ENCODE data around the gene HSPB6. TPM values are rescaled to one million over a fixed set of nuclear protein-coding genes. Genes with fewer than 3 reads are reported as not detected.

HSPB6 gene
- total and polyA plus RNA-seq, 4 donors, result 2.7 to 17.7 (median 5.6) TPM

GRCh38 chr19:35727956-35728706 lies 28.7 kb downstream of the HSPB6 start:
- no peak for DNase-seq (ENCODE audit: low spot score)
- Histone ChIP-seq H3K27ac (ENCODE audit: low read depth in 1 of 2, low read length in 2 of 2) (no peak overlapping the region), H3K27me3 (ENCODE audit: control insufficient read depth in 4 of 4, insufficient read depth in 4 of 4, low read length in 3 of 4) (no peaks in the 10 kb centered on the region), H3K4me1 (ENCODE audit: control insufficient read depth in 4 of 4, insufficient read depth in 4 of 4, low read length in 3 of 4) (no peaks in the 10 kb centered on the region), H3K4me3 (ENCODE audit: low read depth in 1 of 3, low read length in 3 of 3) (no peak overlapping the region), H3K9me3 (ENCODE audit: control insufficient read depth in 4 of 4, low read length in 3 of 4) (no peaks in the 10 kb centered on the region), H3K36me3 (ENCODE audit: control insufficient read depth in 4 of 4, insufficient read depth in 3 of 4, low read depth in 1 of 4, low read length in 3 of 4) (peaks cover 61 to 96% (median 74%) of the 10 kb centered on the region in 4 donors), H3K9ac (ENCODE audit: low read depth in 1 of 2, low read length in 2 of 2) (no peak overlapping the region)
- WGBS, result 95% methylated on average over 19 of the region's 19 CpGs
- no peak for TF ChIP-seq JUND (IDR thresholded peaks at IDR 0.05)
- TF ChIP-seq MAX (IDR thresholded peaks at IDR 0.05), result no peak
- TF ChIP-seq YY1 (IDR thresholded peaks at IDR 0.05), result no peak
- no peak for TF ChIP-seq FOXA2 (IDR thresholded peaks at IDR 0.05)

- 97% methylated on average over 25 of the region's 25 CpGs for WGBS
Measured at GRCh38 chr19:35727053-35727955, 29.5 kb downstream of the HSPB6 start.

More at GRCh38 chr19:35727053-35727955, 29.5 kb downstream of the HSPB6 start:
- Histone ChIP-seq H3K36me3 (ENCODE audit: control insufficient read depth in 4 of 4, insufficient read depth in 3 of 4, low read depth in 1 of 4, low read length in 3 of 4) (peaks cover 68 to 97% (median 81%) of the 10 kb centered on the region in 4 donors), H3K4me1 (ENCODE audit: control insufficient read depth in 4 of 4, insufficient read depth in 4 of 4, low read length in 3 of 4) (no peaks in the 10 kb centered on the region), H3K27me3 (ENCODE audit: control insufficient read depth in 4 of 4, insufficient read depth in 4 of 4, low read length in 3 of 4) (no peaks in the 10 kb centered on the region), H3K4me3 (ENCODE audit: low read depth in 1 of 3, low read length in 3 of 3) (no peak overlapping the region), H3K27ac (ENCODE audit: low read depth in 1 of 2, low read length in 2 of 2) (no peak overlapping the region), H3K9ac (ENCODE audit: low read depth in 1 of 2, low read length in 2 of 2) (no peak overlapping the region), H3K9me3 (ENCODE audit: control insufficient read depth in 4 of 4, low read length in 3 of 4) (no peaks in the 10 kb centered on the region)
- DNase-seq (ENCODE audit: low spot score), result no peak
- TF ChIP-seq SP1 (IDR thresholded peaks at IDR 0.05), result no peak
- no peak for TF ChIP-seq RXRA (IDR thresholded peaks at IDR 0.05)
- TF ChIP-seq HNF4A (conservative IDR thresholded peaks at IDR 0.05), result no peak
- TF ChIP-seq ATF3 (IDR thresholded peaks at IDR 0.05), result no peak
- no peak for TF ChIP-seq YY1 (IDR thresholded peaks at IDR 0.05)
- TF ChIP-seq RAD21 (IDR thresholded peaks at IDR 0.05), result no peak
- TF ChIP-seq FOXA2 (IDR thresholded peaks at IDR 0.05), result no peak
- no peak for TF ChIP-seq HNF4G (IDR thresholded peaks at IDR 0.05)
- TF ChIP-seq ZBTB33 (IDR thresholded peaks at IDR 0.05), result no peak
- no peak for TF ChIP-seq EGR1 (IDR thresholded peaks at IDR 0.05; ENCODE audit: low read depth in 2 of 2)
- TF ChIP-seq JUND (IDR thresholded peaks at IDR 0.05), result no peak
- no peak for TF ChIP-seq FOXA1 (IDR thresholded peaks at IDR 0.05)
- no peak for TF ChIP-seq TAF1 (conservative IDR thresholded peaks at IDR 0.05)
- TF ChIP-seq NR2F2 (IDR thresholded peaks at IDR 0.05), result no peak
- TF ChIP-seq MAX (IDR thresholded peaks at IDR 0.05), result no peak
- TF ChIP-seq CTCF (IDR thresholded peaks at IDR 0.05; ENCODE audit: low read depth, low read length, missing input control), result no peak
- no peak for TF ChIP-seq REST (IDR thresholded peaks at IDR 0.05)
- no peak for TF ChIP-seq GABPA (IDR thresholded peaks at IDR 0.05 in 1 of 2, conservative IDR thresholded peaks at IDR 0.05 in 1 of 2)
